Natural killer cell (primary cell): ENCODE measurements around the gene DOCK11. TPM values are rescaled to one million over a fixed set of nuclear protein-coding genes. Genes with fewer than 3 reads are reported as not detected.
A peak's percentile ranks its signal among the peaks of the same experiment; 100 is the strongest.

Experiments
- ATAC-seq, 3 donors: fragments of 150-1000 bp in 2 of 3; fragments of 200-7000 bp in 1 of 3; cut with Tn5 transposase; 1 replicate in 1 of 3; 2 replicates in 2 of 3; pipeline ENCODE4 v1.10.0; 2021; ENCODE audit warnings: mild to moderate bottlenecking in 2 of 3, moderate library complexity in 2 of 3
- DNase-seq, 2 donors: peaks; one replicate each; pipeline versions ENCODE4 v3.0.0 to v3.0.0-alpha.2; 2013 to 2021; ENCODE audit warnings: mixed read lengths in 1 of 2
- H3K27ac ChIP-seq: one replicate; pipeline ENCODE4 v1.5.1; 2013; ENCODE audit warnings: mild to moderate bottlenecking, low read length
- H3K27me3 ChIP-seq: one replicate; pipeline ENCODE4 v1.6.1; 2013; ENCODE audit warnings: low read length; ENCODE audit not compliant: control insufficient read depth, insufficient read depth
- H3K36me3 ChIP-seq: one replicate; pipeline ENCODE4 v1.6.1; 2013; ENCODE audit warnings: low read length; ENCODE audit not compliant: control insufficient read depth, insufficient read depth
- H3K4me1 ChIP-seq: one replicate; pipeline ENCODE4 v1.6.1; 2013; ENCODE audit warnings: low read length; ENCODE audit not compliant: control insufficient read depth, insufficient read depth
- H3K4me3 ChIP-seq: one replicate; pipeline ENCODE4 v1.5.1; 2013; ENCODE audit warnings: low read length
- H3K9me3 ChIP-seq: one replicate; pipeline ENCODE4 v1.6.1; 2013; ENCODE audit warnings: low read length; ENCODE audit not compliant: control insufficient read depth, insufficient read depth
- H3K27ac Mint-ChIP-seq, 2 donors: one replicate each; pipeline ENCODE4 v1.8.0; 2022; ENCODE audit warnings: mild to moderate bottlenecking in 2 of 2, mixed read lengths in 2 of 2, moderate library complexity in 1 of 2
- H3K27me3 Mint-ChIP-seq, 2 donors: one replicate each; pipeline ENCODE4 v1.8.0; 2022; ENCODE audit warnings: low read depth in 2 of 2, mixed read lengths in 2 of 2
- H3K36me3 Mint-ChIP-seq: one replicate; pipeline ENCODE4 v1.8.0; 2022; ENCODE audit warnings: mixed read lengths
- H3K4me1 Mint-ChIP-seq, 2 donors: one replicate each; pipeline ENCODE4 v1.8.0; 2022; ENCODE audit warnings: mixed read lengths in 2 of 2
- H3K4me3 Mint-ChIP-seq: one replicate; pipeline ENCODE4 v1.8.0; 2022; ENCODE audit warnings: mild to moderate bottlenecking, moderate library complexity, mixed read lengths
- H3K9me3 Mint-ChIP-seq, 2 donors: one replicate each; pipeline ENCODE4 v1.8.0; 2022; ENCODE audit warnings: mixed read lengths in 2 of 2
- WGBS: methylation state at CpG from one replicate; pipeline ENCODE4 v1.1.7; 2013; ENCODE audit warnings: missing lambda C conversion rate; ENCODE audit not compliant: insufficient coverage; 5-methylcytosine and 5-hydroxymethylcytosine counted together
- intact Hi-C: fragments of 100-400 bp; cut with micrococcal nuclease; formaldehyde crosslinking; loops from one replicate; pipeline ENCODE4 v1.14.2; 2022
- total RNA-seq, 4 donors: library from RNA; stranded (reverse); fragments of 120-200 nt in 1 of 4; gene quantifications; one replicate each; pipeline versions ENCODE4 v1.2.3 to v1.2.4, GENCODE V29; 2013 to 2022
- TF ChIP-seq, protein P1 (sequence below): fragments of 200-600 bp; IDR thresholded peaks from one replicate; pipeline ENCODE4 v1.8.0; 2022; ENCODE audit warnings: antibody characterized with exemption

Gene DOCK11
- total RNA-seq, 3 donors from 2014 or later (not counting 1 experiment from before 2014, with no cell fraction given), result 108 to 130 (median 117) TPM

DNA sequence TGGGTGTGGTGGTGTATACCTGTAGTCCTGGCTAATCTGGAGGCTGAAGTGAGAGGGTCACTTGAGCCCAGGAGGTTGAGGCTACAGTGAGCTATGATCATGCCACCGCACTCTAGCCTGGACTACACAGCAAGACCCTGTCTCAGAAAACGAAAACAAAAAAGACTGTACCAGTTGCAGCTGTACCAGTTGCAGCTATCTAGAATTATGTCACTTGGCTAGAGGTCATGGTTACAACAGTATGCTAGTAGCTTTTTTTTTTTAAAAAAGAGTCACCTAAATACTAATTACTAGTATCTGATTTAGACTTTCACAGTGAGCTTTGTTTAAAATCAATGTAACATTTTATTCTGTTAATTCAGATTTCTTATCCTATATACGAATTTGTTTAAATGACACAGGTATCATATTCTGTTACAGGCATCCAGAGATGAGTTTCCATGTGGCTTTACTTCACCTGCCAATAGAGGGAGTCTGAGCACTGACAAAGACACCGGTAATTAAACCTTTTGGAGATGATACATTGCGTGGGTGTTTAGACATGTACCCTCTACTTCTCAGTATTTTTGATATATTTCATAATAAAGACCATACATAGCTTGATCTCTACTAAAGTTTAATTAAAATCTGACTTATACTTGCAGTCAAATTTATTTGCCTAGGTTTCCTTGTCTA lies 131.6 kb downstream of the DOCK11 start:
- Mint-ChIP-seq H3K4me1 (no peaks in the 10 kb centered on the region), H3K36me3 (peaks cover 7% of the 10 kb centered on the region), H3K4me3 (no peak overlapping the region), H3K27me3 (no peaks in the 10 kb centered on the region), H3K27ac (no peak overlapping the region), H3K9me3 (no peaks in the 10 kb centered on the region)
- no peaks in the 10 kb centered on the region for H3K4me1 ChIP-seq
- ATAC-seq (no peak), DNase-seq (no peak)
- H3K36me3 ChIP-seq, result peaks cover 68% of the 10 kb centered on the region
- intact Hi-C loops, result no loop called here
- 93% methylated on average over 3 of the region's 5 CpGs for WGBS
- TF ChIP-seq, protein P1, sequence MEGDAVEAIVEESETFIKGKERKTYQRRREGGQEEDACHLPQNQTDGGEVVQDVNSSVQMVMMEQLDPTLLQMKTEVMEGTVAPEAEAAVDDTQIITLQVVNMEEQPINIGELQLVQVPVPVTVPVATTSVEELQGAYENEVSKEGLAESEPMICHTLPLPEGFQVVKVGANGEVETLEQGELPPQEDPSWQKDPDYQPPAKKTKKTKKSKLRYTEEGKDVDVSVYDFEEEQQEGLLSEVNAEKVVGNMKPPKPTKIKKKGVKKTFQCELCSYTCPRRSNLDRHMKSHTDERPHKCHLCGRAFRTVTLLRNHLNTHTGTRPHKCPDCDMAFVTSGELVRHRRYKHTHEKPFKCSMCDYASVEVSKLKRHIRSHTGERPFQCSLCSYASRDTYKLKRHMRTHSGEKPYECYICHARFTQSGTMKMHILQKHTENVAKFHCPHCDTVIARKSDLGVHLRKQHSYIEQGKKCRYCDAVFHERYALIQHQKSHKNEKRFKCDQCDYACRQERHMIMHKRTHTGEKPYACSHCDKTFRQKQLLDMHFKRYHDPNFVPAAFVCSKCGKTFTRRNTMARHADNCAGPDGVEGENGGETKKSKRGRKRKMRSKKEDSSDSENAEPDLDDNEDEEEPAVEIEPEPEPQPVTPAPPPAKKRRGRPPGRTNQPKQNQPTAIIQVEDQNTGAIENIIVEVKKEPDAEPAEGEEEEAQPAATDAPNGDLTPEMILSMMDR, result no peak
- H3K4me3 ChIP-seq, result no peak overlapping the region
- no peaks in the 10 kb centered on the region for H3K9me3 ChIP-seq
- no peaks in the 10 kb centered on the region for H3K27me3 ChIP-seq
- no peak overlapping the region for H3K27ac ChIP-seq

- H3K4me3 Mint-ChIP-seq, result no peak overlapping the region
- no peaks in the 10 kb centered on the region for H3K9me3 Mint-ChIP-seq
- H3K27ac Mint-ChIP-seq, result no peak overlapping the region
- no peak for DNase-seq
- H3K4me1 Mint-ChIP-seq, result no peaks in the 10 kb centered on the region
- TF ChIP-seq, protein P1, result no peak
- peaks cover 6% of the 10 kb centered on the region for H3K36me3 Mint-ChIP-seq
- 81% methylated on average over 6 of the region's 7 CpGs for WGBS
- intact Hi-C loops, result no loop called here
- H3K27me3 Mint-ChIP-seq, result no peaks in the 10 kb centered on the region
- no peak overlapping the region for H3K27ac ChIP-seq
- H3K36me3 ChIP-seq, result peaks cover 55% of the 10 kb centered on the region
- no peaks in the 10 kb centered on the region for H3K27me3 ChIP-seq
- ATAC-seq, result no peak
- H3K4me3 ChIP-seq, result no peak overlapping the region
- no peaks in the 10 kb centered on the region for H3K4me1 ChIP-seq
- H3K9me3 ChIP-seq, result no peaks in the 10 kb centered on the region
These were observed 135.2 kb downstream of the DOCK11 start for GRCh38 chrX:118630848-118631247.

DNA sequence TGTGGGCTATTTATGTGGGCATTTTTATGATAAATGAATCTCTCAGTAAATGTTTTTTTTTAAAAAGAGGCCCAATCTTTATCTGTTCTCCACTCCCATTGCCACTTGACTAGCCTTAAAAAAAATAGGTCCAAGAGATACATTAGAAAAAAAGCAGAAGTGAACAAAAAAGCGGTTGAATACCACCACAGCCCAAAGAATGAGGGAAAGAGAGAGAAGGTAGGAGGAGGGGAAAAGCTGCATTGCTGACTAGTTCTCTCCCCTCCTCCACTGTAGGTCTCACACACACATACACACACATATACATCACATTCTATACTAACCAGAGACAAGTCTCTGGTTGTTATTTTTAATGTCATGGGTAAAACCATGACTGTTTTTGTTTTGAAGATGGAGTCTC lies 136.0 kb downstream of the DOCK11 start:
- intact Hi-C loops, result no loop called here
- no peak for ATAC-seq

More for the DNA sequence above, 136.0 kb downstream of the DOCK11 start:
- WGBS, result no CpG with 5 or more reads among the region's 1 CpG
- H3K4me3 Mint-ChIP-seq, result no peak overlapping the region
- H3K36me3 Mint-ChIP-seq, result peaks cover 5% of the 10 kb centered on the region
- Histone ChIP-seq H3K4me3 (no peak overlapping the region), H3K36me3 (peaks cover 58% of the 10 kb centered on the region), H3K9me3 (no peaks in the 10 kb centered on the region), H3K4me1 (no peaks in the 10 kb centered on the region), H3K27ac (no peak overlapping the region), H3K27me3 (no peaks in the 10 kb centered on the region)
- H3K27ac Mint-ChIP-seq, result peak overlapping the region in 1 of 2 donors; percentile 27
- H3K27me3 Mint-ChIP-seq, result no peaks in the 10 kb centered on the region
- TF ChIP-seq, protein P1, result no peak
- H3K9me3 Mint-ChIP-seq, result no peaks in the 10 kb centered on the region
- no peak for DNase-seq
- H3K4me1 Mint-ChIP-seq, result no peaks in the 10 kb centered on the region
